Psoas muscle (tissue), 8 donors: ENCODE data around the gene NUDT22. TPM values are rescaled to one million over a fixed set of nuclear protein-coding genes. Genes with fewer than 3 reads are reported as not detected.
A peak's percentile ranks its signal among the peaks of the same experiment; 100 is the strongest.

Source experiments
- ATAC-seq, 4 donors: fragments of 200-7000 bp; cut with Tn5 transposase; one replicate each; pipeline ENCODE4 v1.9.1; 2020; ENCODE audit warnings: moderate library complexity in 3 of 4, mild to moderate bottlenecking in 2 of 4
- DNase-seq, 2 donors: peaks; one replicate each; pipeline ENCODE4 v3.0.0-alpha.2; 2020
- H3K27ac ChIP-seq: fragments of 200-600 bp; one replicate; pipeline ENCODE4 v1.8.0; 2022
- H3K27me3 ChIP-seq, 3 donors: fragments of 200-600 bp in 1 of 3; one replicate each; pipeline versions ENCODE4 v1.6.1 to v1.8.0; 2013 to 2022; ENCODE audit warnings: low read length in 2 of 3, mild to moderate bottlenecking in 2 of 3, moderate library complexity in 1 of 3; ENCODE audit not compliant: insufficient read depth in 3 of 3
- H3K36me3 ChIP-seq, 2 donors: fragments of 200-600 bp in 1 of 2; one replicate each; pipeline versions ENCODE4 v1.6.1 to v1.8.0; 2013 to 2022; ENCODE audit warnings: low read depth in 1 of 2, mild to moderate bottlenecking in 1 of 2, moderate library complexity in 1 of 2; ENCODE audit not compliant: insufficient read depth in 1 of 2
- H3K4me1 ChIP-seq: fragments of 200-600 bp; one replicate; pipeline ENCODE4 v1.8.0; 2022
- H3K4me3 ChIP-seq: fragments of 200-600 bp; one replicate; pipeline ENCODE4 v1.8.0; 2022; ENCODE audit warnings: mild to moderate bottlenecking
- H3K9me3 ChIP-seq: fragments of 200-600 bp; one replicate; pipeline ENCODE4 v1.8.0; 2022
- CTCF ChIP-seq: fragments of 200-600 bp; IDR thresholded peaks from one replicate; pipeline ENCODE4 v1.8.0; 2022; ENCODE audit warnings: antibody characterized with exemption
- WGBS, 3 donors: extraction: QIAGEN DNeasy Blood & Tissue Kit; methylation state at CpG; one replicate each; pipeline versions ENCODE4 v1.1.6 to v1.1.7; 2013; 5-methylcytosine and 5-hydroxymethylcytosine counted together
- intact Hi-C, 2 donors: fragments of 100-400 bp; cut with DNase I; formaldehyde crosslinking; loops; one replicate each; pipeline versions ENCODE4 v1.11.0 to v1.14.2; 2022
- polyA plus RNA-seq, 3 donors: library from polyadenylated mRNA; stranded (reverse); fragments of 200-250 nt; gene quantifications; one replicate each; pipeline ENCODE4 v1.2.3, GENCODE V29; 2013
- total RNA-seq, 4 donors: library from RNA; stranded (reverse); fragmentation: NEBNext Ultra II Directional in 2 of 4; extraction: Animal tissue kit (Norgen Biotek cat#: 25700) in 2 of 4; gene quantifications; one replicate each; pipeline versions ENCODE4 v1.2.1 to v1.2.4, GENCODE V29; 2021 to 2023
- donor health status: healthy with polysubstance abuse.
- donor health status: DM: no; HTN: no; CAD: no; lungs with moderate emphysema.
- donor health status: Bipolar disorder and iron deficiency.
- donor health status: healthy.
- donor health status: DM: yes; HTN: yes; CAD: no.
- donor health status: DM: no; HTN: no; CAD: no.
- donor health status: DM: no; HTN: no; CAD: no.
- donor health status: DM: yes; HTN: yes; CAD: no.

NUDT22 gene
- total and polyA plus RNA-seq, 7 donors, result 31.6 to 59.3 (median 43.5) TPM

GRCh38 chr11:64233913-64234586, 8.0 kb downstream of the NUDT22 start, which contains the start of gene VEGFB:
Gene VEGFB, plus strand, starts transcription at chr11:64234584. Its CDS starts 250 bp downstream, at chr11:64234834.
- no peaks in the 10 kb centered on the region for H3K9me3 ChIP-seq
- 2 to 7% (median 3%) methylated on average over 30 to 59 of the region's 62 CpGs for WGBS, 3 donors
- DNase-seq (peak; percentile 79 to 81), ATAC-seq (peak; percentile 40 to 57 (median 50))
- H3K36me3 ChIP-seq, result peaks cover 0 to 17% of the 10 kb centered on the region in 2 donors
- H3K4me1 ChIP-seq, result peaks cover 31% of the 10 kb centered on the region
- peak within 1 kb of the TSS; percentile 78 for H3K4me3 ChIP-seq
- peak within 1 kb of the TSS; percentile 91 for H3K27ac ChIP-seq
- no peaks in the 10 kb centered on the region for H3K27me3 ChIP-seq
- intact Hi-C loops, result no loop called here
- TF ChIP-seq CTCF, result no peak

- peak overlapping the region; percentile 91 for H3K27ac ChIP-seq
- H3K36me3 ChIP-seq, result peaks cover 0 to 18% of the 10 kb centered on the region in 2 donors
- no peaks in the 10 kb centered on the region for H3K27me3 ChIP-seq
- no peak for TF ChIP-seq CTCF
- peak overlapping the region; percentile 78 for H3K4me3 ChIP-seq
- H3K9me3 ChIP-seq, result no peaks in the 10 kb centered on the region
- 1 to 3% (median 2%) methylated on average over 34 to 80 of the region's 80 CpGs for WGBS, 3 donors
- ATAC-seq (peak; percentile 46 to 58 (median 55)), DNase-seq (peak; percentile 68 to 71)
- peaks cover 26% of the 10 kb centered on the region for H3K4me1 ChIP-seq
- intact Hi-C loops, result no loop called here
Observed at GRCh38 chr11:64234647-64235379, 8.7 kb downstream of the NUDT22 start.

GRCh38 chr11:64235437-64236161, 9.5 kb downstream of the NUDT22 start:
- DNase-seq, result peak in 1 of 2 donors; percentile 58
- peak overlapping the region; percentile 78 for H3K4me3 ChIP-seq
- H3K9me3 ChIP-seq, result no peaks in the 10 kb centered on the region

GRCh38 chr11:64237484-64237951, 11.4 kb downstream of the NUDT22 start:
- 67 to 76% (median 71%) methylated on average over 12 of the region's 12 CpGs for WGBS, 3 donors
- DNase-seq, result peak in 1 of 2 donors; percentile 48
- H3K4me1 ChIP-seq, result peaks cover 24% of the 10 kb centered on the region

More at GRCh38 chr11:64235437-64236161, 9.5 kb downstream of the NUDT22 start:
- 48 to 63% (median 53%) methylated on average over 11 to 12 of the region's 12 CpGs for WGBS, 3 donors
- H3K36me3 ChIP-seq, result peaks cover 0 to 18% of the 10 kb centered on the region in 2 donors
- no peak for TF ChIP-seq CTCF
- no peaks in the 10 kb centered on the region for H3K27me3 ChIP-seq
- peaks cover 31% of the 10 kb centered on the region for H3K4me1 ChIP-seq
- H3K27ac ChIP-seq, result peak overlapping the region; percentile 91
- ATAC-seq, result no peak
- intact Hi-C loops, result no loop called here

More at GRCh38 chr11:64237484-64237951, 11.4 kb downstream of the NUDT22 start:
- no peak for TF ChIP-seq CTCF
- Histone ChIP-seq H3K27me3 (no peaks in the 10 kb centered on the region), H3K9me3 (no peaks in the 10 kb centered on the region), H3K27ac (no peak overlapping the region), H3K4me3 (no peak overlapping the region), H3K36me3 (peaks cover 0 to 18% of the 10 kb centered on the region in 2 donors)
- intact Hi-C loops, result no loop called here
- no peak for ATAC-seq
